ENCODE results near the gene C1QTNF8.

DNA sequence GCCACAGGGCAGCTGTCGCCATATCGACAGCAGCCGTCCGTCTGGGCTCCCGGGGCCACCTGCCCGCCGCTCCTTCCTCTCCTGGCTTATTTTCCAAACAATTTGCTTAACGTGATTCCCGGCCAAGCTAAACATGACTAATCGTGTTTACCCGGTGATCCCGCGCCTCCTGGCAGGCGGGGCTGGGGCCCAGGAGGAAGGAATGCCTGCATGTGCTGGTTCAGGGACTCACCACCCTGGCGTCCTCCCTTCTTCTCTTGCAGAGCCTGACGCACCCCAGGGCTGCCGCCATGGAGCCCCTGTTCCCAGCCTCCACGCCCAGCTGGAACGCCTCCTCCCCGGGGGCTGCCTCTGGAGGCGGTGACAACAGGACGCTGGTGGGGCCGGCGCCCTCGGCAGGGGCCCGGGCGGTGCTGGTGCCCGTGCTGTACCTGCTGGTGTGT lies 17.4 kb downstream of the C1QTNF8 start:
- TF ChIP-seq, protein P1, sequence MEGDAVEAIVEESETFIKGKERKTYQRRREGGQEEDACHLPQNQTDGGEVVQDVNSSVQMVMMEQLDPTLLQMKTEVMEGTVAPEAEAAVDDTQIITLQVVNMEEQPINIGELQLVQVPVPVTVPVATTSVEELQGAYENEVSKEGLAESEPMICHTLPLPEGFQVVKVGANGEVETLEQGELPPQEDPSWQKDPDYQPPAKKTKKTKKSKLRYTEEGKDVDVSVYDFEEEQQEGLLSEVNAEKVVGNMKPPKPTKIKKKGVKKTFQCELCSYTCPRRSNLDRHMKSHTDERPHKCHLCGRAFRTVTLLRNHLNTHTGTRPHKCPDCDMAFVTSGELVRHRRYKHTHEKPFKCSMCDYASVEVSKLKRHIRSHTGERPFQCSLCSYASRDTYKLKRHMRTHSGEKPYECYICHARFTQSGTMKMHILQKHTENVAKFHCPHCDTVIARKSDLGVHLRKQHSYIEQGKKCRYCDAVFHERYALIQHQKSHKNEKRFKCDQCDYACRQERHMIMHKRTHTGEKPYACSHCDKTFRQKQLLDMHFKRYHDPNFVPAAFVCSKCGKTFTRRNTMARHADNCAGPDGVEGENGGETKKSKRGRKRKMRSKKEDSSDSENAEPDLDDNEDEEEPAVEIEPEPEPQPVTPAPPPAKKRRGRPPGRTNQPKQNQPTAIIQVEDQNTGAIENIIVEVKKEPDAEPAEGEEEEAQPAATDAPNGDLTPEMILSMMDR (IDR thresholded peaks at IDR 0.05), result no peak
- peak; percentile 89 for TF ChIP-seq POLR2AphosphoS5 (IDR thresholded peaks at IDR 0.05; ENCODE audit: low read depth, low read length)
